Peyer's patch (tissue), 4 donors: Measurements from ENCODE around the gene BPIFA1. TPM values are rescaled to one million over a fixed set of nuclear protein-coding genes. Genes with fewer than 3 reads are reported as not detected.

Source experiments
- DNase-seq, 3 donors: peaks; one replicate each; pipeline ENCODE4 v3.0.0-alpha.2; 2017 to 2019
- H3K27ac ChIP-seq, 4 donors: fragments of 200-600 bp; sonication (generic); one replicate each; pipeline ENCODE4 v1.5.1; 2016 to 2019
- H3K27me3 ChIP-seq, 2 donors: fragments of 200-600 bp; sonication (generic); one replicate each; pipeline ENCODE4 v1.5.1; 2019
- H3K36me3 ChIP-seq, 3 donors: fragments of 200-600 bp; sonication (generic); one replicate each; pipeline ENCODE4 v1.5.1; 2016 to 2019
- H3K4me1 ChIP-seq, 4 donors: fragments of 200-600 bp; sonication (generic); one replicate each; pipeline ENCODE4 v1.5.1; 2016 to 2019
- H3K4me3 ChIP-seq, 4 donors: fragments of 200-600 bp; sonication (generic); 1 replicate in 3 of 4; 2 replicates in 1 of 4; pipeline ENCODE4 v1.5.1; 2016 to 2019; ENCODE audit warnings: mild to moderate bottlenecking in 1 of 4
- H3K9me3 ChIP-seq, 4 donors: fragments of 200-600 bp; sonication (generic); one replicate each; pipeline ENCODE4 v1.5.1; 2016 to 2019; ENCODE audit warnings: mild to moderate bottlenecking in 1 of 4
- POLR2A ChIP-seq, 2 donors: fragments of 450-650 bp; IDR thresholded peaks; one replicate each; pipeline ENCODE4 v1.5.1; 2017; ENCODE audit warnings: antibody characterized with exemption in 2 of 2, mild to moderate bottlenecking in 2 of 2, moderate library complexity in 2 of 2
- total RNA-seq, 4 donors: library from RNA; depleted of rRNA; stranded (reverse); fragments of >200 nt; gene quantifications; one replicate each; pipeline ENCODE4 v1.1.0, GENCODE V29; 2016
- TF ChIP-seq, protein P1 (sequence below), 6 experiments: fragments of 450-650 bp in 4 of 6; fragments of 200-600 bp in 2 of 6; sonication (generic) in 1 of 6; IDR thresholded peaks; one replicate each; pipeline ENCODE4 v1.5.1; 2017 to 2019; ENCODE audit warnings: antibody characterized with exemption in 6 of 6, mild to moderate bottlenecking in 3 of 6, moderate library complexity in 1 of 6

BPIFA1 gene
- total RNA-seq = not detected

- Histone ChIP-seq H3K27me3 (no peaks in the 10 kb centered on the region), H3K4me1 (no peaks in the 10 kb centered on the region), H3K4me3 (no peak within 1 kb of the TSS), H3K27ac (no peak within 1 kb of the TSS), H3K9me3 (no peaks in the 10 kb centered on the region), H3K36me3 (no peaks in the 10 kb centered on the region)
- DNase-seq = no peak
- TF ChIP-seq POLR2A (IDR thresholded peaks at IDR 0.05) = no peak
- TF ChIP-seq, protein P1, sequence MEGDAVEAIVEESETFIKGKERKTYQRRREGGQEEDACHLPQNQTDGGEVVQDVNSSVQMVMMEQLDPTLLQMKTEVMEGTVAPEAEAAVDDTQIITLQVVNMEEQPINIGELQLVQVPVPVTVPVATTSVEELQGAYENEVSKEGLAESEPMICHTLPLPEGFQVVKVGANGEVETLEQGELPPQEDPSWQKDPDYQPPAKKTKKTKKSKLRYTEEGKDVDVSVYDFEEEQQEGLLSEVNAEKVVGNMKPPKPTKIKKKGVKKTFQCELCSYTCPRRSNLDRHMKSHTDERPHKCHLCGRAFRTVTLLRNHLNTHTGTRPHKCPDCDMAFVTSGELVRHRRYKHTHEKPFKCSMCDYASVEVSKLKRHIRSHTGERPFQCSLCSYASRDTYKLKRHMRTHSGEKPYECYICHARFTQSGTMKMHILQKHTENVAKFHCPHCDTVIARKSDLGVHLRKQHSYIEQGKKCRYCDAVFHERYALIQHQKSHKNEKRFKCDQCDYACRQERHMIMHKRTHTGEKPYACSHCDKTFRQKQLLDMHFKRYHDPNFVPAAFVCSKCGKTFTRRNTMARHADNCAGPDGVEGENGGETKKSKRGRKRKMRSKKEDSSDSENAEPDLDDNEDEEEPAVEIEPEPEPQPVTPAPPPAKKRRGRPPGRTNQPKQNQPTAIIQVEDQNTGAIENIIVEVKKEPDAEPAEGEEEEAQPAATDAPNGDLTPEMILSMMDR (IDR thresholded peaks at IDR 0.05) = no peak
Measured at GRCh38 chr20:33235696-33236095, at the start of gene BPIFA1. TSS of gene BPIFA1 (plus strand) at chr20:33235996. CDS start at chr20:33237712, 1,716 bp downstream.

- Histone ChIP-seq H3K4me3 (no peak overlapping the region), H3K27me3 (no peaks in the 10 kb centered on the region), H3K4me1 (no peaks in the 10 kb centered on the region)
Measured at GRCh38 chr20:33187491-33187890, 48.3 kb upstream of the BPIFA1 start.

GRCh38 chr20:33188421-33188820 is 47.4 kb upstream of the BPIFA1 start:
- Histone ChIP-seq H3K4me3 (no peak overlapping the region), H3K36me3 (no peaks in the 10 kb centered on the region), H3K9me3 (no peaks in the 10 kb centered on the region), H3K27me3 (no peaks in the 10 kb centered on the region), H3K4me1 (no peaks in the 10 kb centered on the region), H3K27ac (no peak overlapping the region)
- DNase-seq = no peak
- no peak for TF ChIP-seq POLR2A (IDR thresholded peaks at IDR 0.05)

More at GRCh38 chr20:33187491-33187890, 48.3 kb upstream of the BPIFA1 start:
- no peak for TF ChIP-seq POLR2A (IDR thresholded peaks at IDR 0.05)
- TF ChIP-seq, protein P1 (IDR thresholded peaks at IDR 0.05) = no peak
- DNase-seq = no peak
- Histone ChIP-seq H3K9me3 (no peaks in the 10 kb centered on the region), H3K27ac (peak overlapping the region in 1 of 4 donors; percentile 25), H3K36me3 (no peaks in the 10 kb centered on the region)

DNA sequence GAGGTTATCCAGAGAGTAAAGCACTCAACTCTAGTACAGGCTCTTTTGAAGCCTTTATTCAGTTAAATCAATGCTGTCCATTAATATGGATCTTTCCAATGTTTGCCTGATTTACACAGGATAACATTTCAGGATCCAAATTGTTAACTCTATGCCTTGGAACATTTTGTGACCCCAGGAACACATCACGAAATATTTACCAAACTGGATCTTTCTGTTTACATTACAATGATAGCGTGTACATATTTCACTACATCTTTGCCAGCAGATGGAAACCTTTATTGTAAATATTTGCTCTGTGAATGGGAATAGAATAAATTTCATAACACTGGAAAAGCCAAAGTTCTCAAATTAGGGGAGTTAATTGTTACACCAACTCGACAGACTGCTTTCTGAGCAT is 44.3 kb upstream of the BPIFA1 start:
- no peak for DNase-seq
- Histone ChIP-seq H3K9me3 (no peaks in the 10 kb centered on the region), H3K4me1 (no peaks in the 10 kb centered on the region), H3K36me3 (no peaks in the 10 kb centered on the region), H3K27me3 (no peaks in the 10 kb centered on the region), H3K27ac (no peak overlapping the region), H3K4me3 (no peak overlapping the region)
- no peak for TF ChIP-seq POLR2A (IDR thresholded peaks at IDR 0.05)
- TF ChIP-seq, protein P1 (IDR thresholded peaks at IDR 0.05) = no peak

- Histone ChIP-seq H3K27me3 (no peaks in the 10 kb centered on the region), H3K9me3 (no peaks in the 10 kb centered on the region), H3K4me3 (no peak overlapping the region), H3K4me1 (no peaks in the 10 kb centered on the region), H3K36me3 (no peaks in the 10 kb centered on the region), H3K27ac (peak overlapping the region in 1 of 4 donors; percentile 31)
- DNase-seq = no peak
- TF ChIP-seq POLR2A (IDR thresholded peaks at IDR 0.05) = no peak
- TF ChIP-seq, protein P1 (IDR thresholded peaks at IDR 0.05) = no peak
Measured at GRCh38 chr20:33191955-33192354, 43.8 kb upstream of the BPIFA1 start.

GRCh38 chr20:33192912-33193501 is 42.8 kb upstream of the BPIFA1 start:
- no peaks in the 10 kb centered on the region for H3K9me3 ChIP-seq
- no peak for TF ChIP-seq POLR2A (IDR thresholded peaks at IDR 0.05)
- TF ChIP-seq, protein P1 (IDR thresholded peaks at IDR 0.05) = no peak
- no peaks in the 10 kb centered on the region for H3K36me3 ChIP-seq

More at GRCh38 chr20:33192912-33193501, 42.8 kb upstream of the BPIFA1 start:
- Histone ChIP-seq H3K27ac (peak overlapping the region in 1 of 4 donors; percentile 31), H3K27me3 (no peaks in the 10 kb centered on the region), H3K4me3 (no peak overlapping the region), H3K4me1 (no peaks in the 10 kb centered on the region)
- no peak for DNase-seq
